SK-N-SH (cell line): ENCODE data around the gene MANSC4. TPM values are rescaled to one million over a fixed set of nuclear protein-coding genes. Genes with fewer than 3 reads are reported as not detected.

ENCODE experiments used
- CTCF ChIA-PET: fragments of 300-600, 350-600 bp; formaldehyde crosslinking; extraction: SDS; loops from one replicate; lab custom pipeline; 2021; lab: Yijun Ruan, JAX
- POLR2A ChIA-PET: fragments of 350-600 bp; sonication (Branson Sonifier 250); formaldehyde crosslinking; extraction: SDS; loops from one replicate; lab custom pipeline; 2020; ENCODE audit warnings: antibody characterized with exemption, inconsistent platforms; lab: Yijun Ruan, JAX
- DNase-seq: peaks from one replicate; pipeline ENCODE4 v3.0.0; 2012
- H2AFZ ChIP-seq: fragments of 200-600 bp; sonication (generic); 2 replicates; pipeline ENCODE4 v1.8.1; 2016; ENCODE audit warnings: antibody characterized with exemption, mild to moderate bottlenecking, low read depth
- H3F3A ChIP-seq: fragments of 200-600 bp; sonication (generic); replicated peaks from 2 replicates; pipeline ENCODE3; 2016; ENCODE audit warnings: antibody characterized with exemption, mild to moderate bottlenecking; ENCODE audit not compliant: insufficient read depth
- H3K27ac ChIP-seq, 2 experiments: fragments of 200-500 bp in 1 of 2; fragments of 200-600 bp in 1 of 2; sonication (Bioruptor generic) in 1 of 2; sonication (generic), shearing (Covaris generic) in 1 of 2; 2 replicates each; pipeline versions ENCODE4 v1.5.1 to v1.6.1; 2014 to 2016; ENCODE audit warnings: low read depth in 2 of 2, inconsistent platforms in 1 of 2, low read length in 1 of 2, mild to moderate bottlenecking in 1 of 2, mixed read lengths in 1 of 2
- H3K27me3 ChIP-seq: fragments of 200-600 bp; sonication (generic), shearing (Covaris generic); 2 replicates; pipeline ENCODE4 v1.6.1; 2016; ENCODE audit warnings: mixed run types; ENCODE audit not compliant: insufficient read depth
- H3K36me3 ChIP-seq, 2 experiments: fragments of 200-500 bp in 1 of 2; fragments of 200-600 bp in 1 of 2; sonication (Bioruptor generic) in 1 of 2; sonication (generic) in 1 of 2; replicated peaks in 1 of 2; 2 replicates each; pipeline versions ENCODE3 to v1.5.1; 2014 to 2016; ENCODE audit warnings: low read length in 1 of 2, mild to moderate bottlenecking in 1 of 2; ENCODE audit not compliant: insufficient read depth in 2 of 2, control insufficient read depth in 1 of 2
- H3K4me1 ChIP-seq, 2 experiments: fragments of 200-500 bp in 1 of 2; fragments of 200-600 bp in 1 of 2; sonication (Bioruptor generic) in 1 of 2; sonication (generic), shearing (Covaris generic) in 1 of 2; 2 replicates each; pipeline versions ENCODE4 v1.5.1 to v1.6.1; 2014 to 2016; ENCODE audit warnings: low read depth in 1 of 2, low read length in 1 of 2, mixed run types in 1 of 2; ENCODE audit not compliant: insufficient read depth in 2 of 2, control insufficient read depth in 1 of 2
- H3K4me2 ChIP-seq: fragments of 200-600 bp; sonication (generic), shearing (Covaris generic); 2 replicates; pipeline ENCODE4 v1.6.1; 2017; ENCODE audit warnings: mixed run types
- H3K4me3 ChIP-seq, 2 experiments: fragments of 200-500 bp in 1 of 2; fragments of 200-600 bp in 1 of 2; sonication (Bioruptor generic) in 1 of 2; sonication (generic), shearing (Covaris generic) in 1 of 2; 2 replicates each; pipeline versions ENCODE4 v1.5.1 to v1.8.1; 2014 to 2016; ENCODE audit warnings: low read depth in 2 of 2, inconsistent platforms in 1 of 2, low read length in 1 of 2, mild to moderate bottlenecking in 1 of 2, mixed read lengths in 1 of 2, moderate library complexity in 1 of 2
- H3K79me2 ChIP-seq: fragments of 200-600 bp; sonication (generic); 2 replicates; pipeline ENCODE4 v1.8.1; 2017; ENCODE audit warnings: mild to moderate bottlenecking; ENCODE audit not compliant: insufficient read depth
- H3K9ac ChIP-seq: fragments of 200-600 bp; sonication (generic); 2 replicates; pipeline ENCODE4 v1.6.1; 2017; ENCODE audit warnings: mixed run types
- H3K9me2 ChIP-seq: fragments of 200-600 bp; sonication (generic); 2 replicates; pipeline ENCODE4 v1.6.1; 2017; ENCODE audit warnings: mixed run types
- H3K9me3 ChIP-seq: fragments of 200-600 bp; sonication (generic); 2 replicates; pipeline ENCODE4 v1.6.1; 2017; ENCODE audit warnings: mixed run types, mild to moderate bottlenecking, moderate library complexity
- H4K20me1 ChIP-seq: fragments of 200-600 bp; sonication (generic); 2 replicates; pipeline ENCODE4 v1.6.1; 2017; ENCODE audit warnings: mild to moderate bottlenecking, mixed run types; ENCODE audit not compliant: insufficient read depth
- CHD2 ChIP-seq: fragments of 150-350 bp; IDR thresholded peaks from 2 replicates; pipeline ENCODE4 v1.6.1; 2018; ENCODE audit warnings: low read length; ENCODE audit not compliant: partially characterized antibody
- EZH2phosphoT487 ChIP-seq: fragments of 200-600 bp; sonication (generic); IDR thresholded peaks from 2 replicates; pipeline ENCODE4 v1.6.1; 2017; ENCODE audit warnings: low read depth, mixed run types, mild to moderate bottlenecking, antibody characterized with exemption, moderate library complexity, borderline replicate concordance
- FOSL2 ChIP-seq: IDR thresholded peaks from 2 replicates; pipeline ENCODE4 v1.4.0; 2012; ENCODE audit warnings: low read depth, mild to moderate bottlenecking, moderate library complexity, borderline replicate concordance
- IRF3 ChIP-seq: fragments of 150-350 bp; IDR thresholded peaks from 2 replicates; pipeline ENCODE4 v1.6.1; 2016; ENCODE audit warnings: mild to moderate bottlenecking, low read depth, low read length
- MEF2A ChIP-seq: IDR thresholded peaks from 2 replicates; pipeline ENCODE4 v1.4.0; 2012; ENCODE audit warnings: low read depth, borderline replicate concordance
- NFIC ChIP-seq: IDR thresholded peaks from 2 replicates; pipeline ENCODE4 v1.4.0; 2012; ENCODE audit warnings: borderline replicate concordance
- POLR2AphosphoS5 ChIP-seq: IDR thresholded peaks from 2 replicates; pipeline ENCODE4 v1.6.1; 2012; ENCODE audit warnings: low read depth, low read length
- RFX5 ChIP-seq: IDR thresholded peaks from 2 replicates; pipeline ENCODE4 v1.6.1; 2012; ENCODE audit warnings: mild to moderate bottlenecking, improper control_type of control experiment, low read length
- USF2 ChIP-seq: fragments of 150-350 bp; IDR thresholded peaks from 2 replicates; pipeline ENCODE4 v1.6.1; 2017; ENCODE audit warnings: antibody characterized with exemption, low read length, low read depth, borderline replicate concordance
- WGBS: methylation state at CpG from one replicate; pipeline ENCODE4 v1.1.6; 2017; ENCODE audit warnings: low lambda C conversion rate; 5-methylcytosine and 5-hydroxymethylcytosine counted together
- polyA plus RNA-seq, 3 experiments: library from polyadenylated mRNA; depleted of rRNA; stranded (reverse); fragments of >200 nt; gene quantifications; 2 replicates each; pipeline ENCODE4 v1.2.3, GENCODE V29; 2012
- TF ChIP-seq, protein P1 (sequence below): IDR thresholded peaks from 2 replicates; pipeline ENCODE4 v1.4.0; 2012; ENCODE audit warnings: low read depth, borderline replicate concordance
- TF ChIP-seq, protein P2 (sequence below): IDR thresholded peaks from 2 replicates; pipeline ENCODE4 v1.4.0; 2012; ENCODE audit warnings: low read depth, borderline replicate concordance
- TF ChIP-seq, protein P3 (sequence below): IDR thresholded peaks from 2 replicates; pipeline ENCODE4 v1.6.1; 2012; ENCODE audit warnings: mild to moderate bottlenecking, low read depth, low read length, moderate library complexity
- TF ChIP-seq, protein P4 (sequence below): fragments of 200-600 bp; sonication (generic); IDR thresholded peaks from 2 replicates; pipeline ENCODE4 v1.6.1; 2017; ENCODE audit warnings: antibody characterized with exemption, mild to moderate bottlenecking, moderate library complexity

MANSC4 gene
- polyA plus RNA-seq, 1 of the 3 experiments (the other 2 are of a cell fraction): not detected

GRCh38 chr12:27821259-27821973, 41.4 kb upstream of the MANSC4 start (continued):
- TF ChIP-seq, protein P1, sequence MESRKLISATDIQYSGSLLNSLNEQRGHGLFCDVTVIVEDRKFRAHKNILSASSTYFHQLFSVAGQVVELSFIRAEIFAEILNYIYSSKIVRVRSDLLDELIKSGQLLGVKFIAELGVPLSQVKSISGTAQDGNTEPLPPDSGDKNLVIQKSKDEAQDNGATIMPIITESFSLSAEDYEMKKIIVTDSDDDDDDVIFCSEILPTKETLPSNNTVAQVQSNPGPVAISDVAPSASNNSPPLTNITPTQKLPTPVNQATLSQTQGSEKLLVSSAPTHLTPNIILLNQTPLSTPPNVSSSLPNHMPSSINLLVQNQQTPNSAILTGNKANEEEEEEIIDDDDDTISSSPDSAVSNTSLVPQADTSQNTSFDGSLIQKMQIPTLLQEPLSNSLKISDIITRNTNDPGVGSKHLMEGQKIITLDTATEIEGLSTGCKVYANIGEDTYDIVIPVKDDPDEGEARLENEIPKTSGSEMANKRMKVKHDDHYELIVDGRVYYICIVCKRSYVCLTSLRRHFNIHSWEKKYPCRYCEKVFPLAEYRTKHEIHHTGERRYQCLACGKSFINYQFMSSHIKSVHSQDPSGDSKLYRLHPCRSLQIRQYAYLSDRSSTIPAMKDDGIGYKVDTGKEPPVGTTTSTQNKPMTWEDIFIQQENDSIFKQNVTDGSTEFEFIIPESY: no peak
- TF ChIP-seq RFX5: 0 out of 2 replicates have a peak, but pooled peaks have one; percentile 34
- no peak for TF ChIP-seq CHD2
- no peak for TF ChIP-seq USF2
- TF ChIP-seq NFIC: no peak
- TF ChIP-seq, protein P2, sequence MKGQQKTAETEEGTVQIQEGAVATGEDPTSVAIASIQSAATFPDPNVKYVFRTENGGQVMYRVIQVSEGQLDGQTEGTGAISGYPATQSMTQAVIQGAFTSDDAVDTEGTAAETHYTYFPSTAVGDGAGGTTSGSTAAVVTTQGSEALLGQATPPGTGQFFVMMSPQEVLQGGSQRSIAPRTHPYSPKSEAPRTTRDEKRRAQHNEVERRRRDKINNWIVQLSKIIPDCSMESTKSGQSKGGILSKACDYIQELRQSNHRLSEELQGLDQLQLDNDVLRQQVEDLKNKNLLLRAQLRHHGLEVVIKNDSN: no peak
- no peak for TF ChIP-seq MEF2A
- TF ChIP-seq FOSL2: no peak

DNA sequence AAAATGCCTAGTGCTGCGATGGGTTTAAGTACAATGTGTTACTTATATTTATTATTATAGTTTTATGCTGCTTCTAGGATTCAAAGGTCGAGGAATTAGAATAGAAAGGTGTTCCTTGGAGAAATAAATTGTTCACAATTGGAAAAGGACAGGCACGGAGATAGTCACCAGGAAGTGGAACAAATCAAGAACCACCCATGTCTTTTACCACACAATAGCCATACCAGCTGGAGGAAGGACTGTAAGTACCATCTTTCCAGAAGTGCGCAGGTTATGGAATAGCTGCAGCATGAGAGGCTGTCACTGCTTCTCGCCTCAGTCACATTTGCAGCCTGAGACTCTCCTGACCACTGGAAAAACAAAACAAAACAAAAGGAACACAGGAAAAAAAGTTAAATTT, 40.5 kb upstream of the MANSC4 start:
- Histone ChIP-seq H3K4me1 (peaks cover 4 to 19% of the 10 kb centered on the region in 2 experiments; a peak in 3 of 4 replicates), H3K9me2 (no peaks in the 10 kb centered on the region), H3K4me2 (no peak overlapping the region)
- TF ChIP-seq, protein P3, sequence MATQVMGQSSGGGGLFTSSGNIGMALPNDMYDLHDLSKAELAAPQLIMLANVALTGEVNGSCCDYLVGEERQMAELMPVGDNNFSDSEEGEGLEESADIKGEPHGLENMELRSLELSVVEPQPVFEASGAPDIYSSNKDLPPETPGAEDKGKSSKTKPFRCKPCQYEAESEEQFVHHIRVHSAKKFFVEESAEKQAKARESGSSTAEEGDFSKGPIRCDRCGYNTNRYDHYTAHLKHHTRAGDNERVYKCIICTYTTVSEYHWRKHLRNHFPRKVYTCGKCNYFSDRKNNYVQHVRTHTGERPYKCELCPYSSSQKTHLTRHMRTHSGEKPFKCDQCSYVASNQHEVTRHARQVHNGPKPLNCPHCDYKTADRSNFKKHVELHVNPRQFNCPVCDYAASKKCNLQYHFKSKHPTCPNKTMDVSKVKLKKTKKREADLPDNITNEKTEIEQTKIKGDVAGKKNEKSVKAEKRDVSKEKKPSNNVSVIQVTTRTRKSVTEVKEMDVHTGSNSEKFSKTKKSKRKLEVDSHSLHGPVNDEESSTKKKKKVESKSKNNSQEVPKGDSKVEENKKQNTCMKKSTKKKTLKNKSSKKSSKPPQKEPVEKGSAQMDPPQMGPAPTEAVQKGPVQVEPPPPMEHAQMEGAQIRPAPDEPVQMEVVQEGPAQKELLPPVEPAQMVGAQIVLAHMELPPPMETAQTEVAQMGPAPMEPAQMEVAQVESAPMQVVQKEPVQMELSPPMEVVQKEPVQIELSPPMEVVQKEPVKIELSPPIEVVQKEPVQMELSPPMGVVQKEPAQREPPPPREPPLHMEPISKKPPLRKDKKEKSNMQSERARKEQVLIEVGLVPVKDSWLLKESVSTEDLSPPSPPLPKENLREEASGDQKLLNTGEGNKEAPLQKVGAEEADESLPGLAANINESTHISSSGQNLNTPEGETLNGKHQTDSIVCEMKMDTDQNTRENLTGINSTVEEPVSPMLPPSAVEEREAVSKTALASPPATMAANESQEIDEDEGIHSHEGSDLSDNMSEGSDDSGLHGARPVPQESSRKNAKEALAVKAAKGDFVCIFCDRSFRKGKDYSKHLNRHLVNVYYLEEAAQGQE: no peak
- TF ChIP-seq EZH2phosphoT487 (no peak), POLR2AphosphoS5 (no peak), IRF3 (no peak), USF2 (no peak)
- TF ChIP-seq, protein P4, sequence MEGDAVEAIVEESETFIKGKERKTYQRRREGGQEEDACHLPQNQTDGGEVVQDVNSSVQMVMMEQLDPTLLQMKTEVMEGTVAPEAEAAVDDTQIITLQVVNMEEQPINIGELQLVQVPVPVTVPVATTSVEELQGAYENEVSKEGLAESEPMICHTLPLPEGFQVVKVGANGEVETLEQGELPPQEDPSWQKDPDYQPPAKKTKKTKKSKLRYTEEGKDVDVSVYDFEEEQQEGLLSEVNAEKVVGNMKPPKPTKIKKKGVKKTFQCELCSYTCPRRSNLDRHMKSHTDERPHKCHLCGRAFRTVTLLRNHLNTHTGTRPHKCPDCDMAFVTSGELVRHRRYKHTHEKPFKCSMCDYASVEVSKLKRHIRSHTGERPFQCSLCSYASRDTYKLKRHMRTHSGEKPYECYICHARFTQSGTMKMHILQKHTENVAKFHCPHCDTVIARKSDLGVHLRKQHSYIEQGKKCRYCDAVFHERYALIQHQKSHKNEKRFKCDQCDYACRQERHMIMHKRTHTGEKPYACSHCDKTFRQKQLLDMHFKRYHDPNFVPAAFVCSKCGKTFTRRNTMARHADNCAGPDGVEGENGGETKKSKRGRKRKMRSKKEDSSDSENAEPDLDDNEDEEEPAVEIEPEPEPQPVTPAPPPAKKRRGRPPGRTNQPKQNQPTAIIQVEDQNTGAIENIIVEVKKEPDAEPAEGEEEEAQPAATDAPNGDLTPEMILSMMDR: no peak
- TF ChIP-seq, protein P1: no peak

More for the DNA sequence above, 40.5 kb upstream of the MANSC4 start:
- WGBS: 71% methylated on average over 5 of the region's 5 CpGs
- H3K9ac ChIP-seq: no peak overlapping the region
- H3K27me3 ChIP-seq: no peaks in the 10 kb centered on the region
- no peak overlapping the region for H3K27ac ChIP-seq
- DNase-seq: no peak
- H3F3A ChIP-seq: peaks cover 6% of the 10 kb centered on the region
- no peaks in the 10 kb centered on the region for H3K79me2 ChIP-seq
- no peaks in the 10 kb centered on the region for H3K36me3 ChIP-seq
- H2AFZ ChIP-seq: 0 out of 2 replicates have a peak overlapping the region, but pooled peaks have one; percentile 54
- ChIA-PET POLR2A (interaction anchor here (0.6 kb wide), 1 partner anchor 1057 kb away, joined by 3 read pairs; no protein-coding TSS in a partner anchor), CTCF (interaction anchor here (0.6 to 5.6 kb wide), 28 partner anchors 9 to 1003 kb away, joined by 3 to 92 read pairs (median 4); no protein-coding TSS in a partner anchor)
- H3K9me3 ChIP-seq: no peaks in the 10 kb centered on the region
- H4K20me1 ChIP-seq: no peaks in the 10 kb centered on the region
- H3K4me3 ChIP-seq: no peak overlapping the region
